Measurements from ENCODE around the gene PTPN14. TPM values are rescaled to one million over a fixed set of nuclear protein-coding genes. Genes with fewer than 3 reads are reported as not detected.

Gene PTPN14
- total and polyA plus RNA-seq, 8 donors = 14.9 to 38.0 (median 17.9) TPM

- DNase-seq (no peak), ATAC-seq (no peak)
- no peak overlapping the region for H3K27ac ChIP-seq
- no peaks in the 10 kb centered on the region for H3K4me1 ChIP-seq
- no peak overlapping the region for H3K4me3 ChIP-seq
- no peaks in the 10 kb centered on the region for H3K9me3 ChIP-seq
- no peak for TF ChIP-seq CTCF (IDR thresholded peaks at IDR 0.05)
- H3K27me3 ChIP-seq = no peaks in the 10 kb centered on the region
- intact Hi-C loops (cut with DNase I) = no loop called here
- H3K36me3 ChIP-seq = no peaks in the 10 kb centered on the region
These were observed 125.5 kb downstream of the PTPN14 start for GRCh38 chr1:214425716-214426425.

GRCh38 chr1:214425101-214425500, 126.3 kb downstream of the PTPN14 start:
- no peaks in the 10 kb centered on the region for H3K36me3 ChIP-seq

GRCh38 chr1:214423045-214423444, 128.4 kb downstream of the PTPN14 start:
- no peak for DNase-seq
- TF ChIP-seq CTCF (IDR thresholded peaks at IDR 0.05) = no peak
- ATAC-seq = no peak
- no peaks in the 10 kb centered on the region for H3K27me3 ChIP-seq
- H3K27ac ChIP-seq = no peak overlapping the region
- H3K36me3 ChIP-seq = no peaks in the 10 kb centered on the region
- intact Hi-C loops (cut with DNase I) = no loop called here
- no peaks in the 10 kb centered on the region for H3K4me1 ChIP-seq
- H3K4me3 ChIP-seq = no peak overlapping the region
- no peaks in the 10 kb centered on the region for H3K9me3 ChIP-seq

More at GRCh38 chr1:214425101-214425500, 126.3 kb downstream of the PTPN14 start:
- TF ChIP-seq CTCF (IDR thresholded peaks at IDR 0.05) = no peak
- no peak for DNase-seq
- intact Hi-C loops (cut with DNase I) = no loop called here
- no peak overlapping the region for H3K4me3 ChIP-seq
- no peak overlapping the region for H3K27ac ChIP-seq
- no peaks in the 10 kb centered on the region for H3K4me1 ChIP-seq
- ATAC-seq = no peak
- no peaks in the 10 kb centered on the region for H3K9me3 ChIP-seq
- H3K27me3 ChIP-seq = no peaks in the 10 kb centered on the region

GRCh38 chr1:214422137-214422671, 129.2 kb downstream of the PTPN14 start:
- Histone ChIP-seq H3K4me3 (no peak overlapping the region), H3K27ac (no peak overlapping the region), H3K27me3 (no peaks in the 10 kb centered on the region), H3K9me3 (no peaks in the 10 kb centered on the region), H3K36me3 (no peaks in the 10 kb centered on the region), H3K4me1 (no peaks in the 10 kb centered on the region)
- ATAC-seq (no peak), DNase-seq (no peak)
- no peak for TF ChIP-seq CTCF (IDR thresholded peaks at IDR 0.05)
- intact Hi-C loops (cut with DNase I) = no loop called here

DNA sequence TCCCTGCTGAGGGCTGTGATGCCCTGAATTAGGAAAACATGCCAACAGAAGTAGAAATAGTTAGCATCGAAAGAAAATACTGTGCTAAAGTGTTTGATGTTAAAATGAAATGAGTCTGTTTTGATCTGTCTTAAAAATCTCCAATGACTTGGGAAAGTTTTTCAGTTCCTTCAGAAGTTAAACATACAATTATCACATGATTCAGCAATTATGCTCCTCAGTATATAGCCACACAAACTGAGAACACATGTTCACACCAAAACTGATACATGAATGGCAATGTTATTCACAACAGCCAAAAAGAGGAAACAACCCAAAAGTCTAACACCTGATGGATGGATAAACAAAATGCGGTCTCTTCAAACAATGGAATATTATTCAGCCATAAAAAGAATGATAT, 130.6 kb downstream of the PTPN14 start:
- DNase-seq (no peak), ATAC-seq (no peak)
- Histone ChIP-seq H3K4me3 (no peak overlapping the region), H3K4me1 (no peaks in the 10 kb centered on the region), H3K36me3 (no peaks in the 10 kb centered on the region), H3K9me3 (no peaks in the 10 kb centered on the region), H3K27ac (no peak overlapping the region), H3K27me3 (no peaks in the 10 kb centered on the region)
- intact Hi-C loops (cut with DNase I) = no loop called here
- no peak for TF ChIP-seq CTCF (IDR thresholded peaks at IDR 0.05)
